HG02678 (cell line): Measurements from ENCODE around the gene MYOT.

Source experiments
- ATAC-seq: cut with Tn5 transposase; IDR thresholded peaks from one replicate; pipeline ENCODE4 v1.9.1; 2021; ENCODE audit warnings: mild to moderate bottlenecking, moderate library complexity; ENCODE audit not compliant: unreplicated experiment

Gene MYOT

GRCh38 chr5:137901011-137901817 lies 33.6 kb downstream of the MYOT start:
- ATAC-seq: no peak

GRCh38 chr5:137902408-137903133 lies 34.9 kb downstream of the MYOT start:
- no peak for ATAC-seq

- ATAC-seq: no peak
These were observed 47.1 kb downstream of the MYOT start for GRCh38 chr5:137914758-137915157.

- ATAC-seq: no peak
These were observed 49.3 kb downstream of the MYOT start for GRCh38 chr5:137916923-137917322.

- no peak for ATAC-seq
These were observed 54.3 kb downstream of the MYOT start for GRCh38 chr5:137921931-137922330.

- ATAC-seq: no peak
These were observed 56.2 kb downstream of the MYOT start for GRCh38 chr5:137923856-137924255.

GRCh38 chr5:137932800-137933199 lies 65.1 kb downstream of the MYOT start:
- ATAC-seq: no peak

- no peak for ATAC-seq
These were observed 65.8 kb downstream of the MYOT start for GRCh38 chr5:137933491-137933911.

GRCh38 chr5:137935190-137935589 lies 67.5 kb downstream of the MYOT start:
- no peak for ATAC-seq

- ATAC-seq: no peak
These were observed 68.0 kb downstream of the MYOT start for GRCh38 chr5:137935694-137936093.
